H1 (cell line): Measurements from ENCODE around the gene MMD. TPM values are rescaled to one million over a fixed set of nuclear protein-coding genes. Genes with fewer than 3 reads are reported as not detected.

Source experiments
- CTCF ChIA-PET: fragments of 300-600 bp; sonication (Branson Sonifier 250); formaldehyde crosslinking; loops from one replicate; lab custom pipeline; 2021; ENCODE audit not compliant: partially characterized antibody; lab: Charles Lee
- POLR2A ChIA-PET: fragments of 300-600 bp; sonication (Branson Sonifier 250); formaldehyde crosslinking; loops from one replicate; lab custom pipeline; 2021; ENCODE audit warnings: inconsistent platforms; ENCODE audit not compliant: partially characterized antibody; lab: Charles Lee
- DNase-seq, 2 experiments: peaks; one replicate each; pipeline versions ENCODE4 v3.0.0 to v3.0.0-alpha.2; 2010 to 2022; ENCODE audit warnings: low spot score in 2 of 2, low read depth in 1 of 2, mixed read lengths in 1 of 2
- FAIRE-seq: peaks from 2 replicates; lab custom pipeline; 2011; peaks lifted over from hg19 to GRCh38; lab: Jason Lieb, UNC
- H2AFZ ChIP-seq: 2 replicates; pipeline ENCODE4 v1.8.1; 2012; ENCODE audit warnings: low read length, inconsistent platforms
- H2AK5ac ChIP-seq: 2 replicates; pipeline ENCODE4 v1.6.1; 2013; ENCODE audit warnings: low read depth, low read length
- H2BK120ac ChIP-seq: replicated peaks from 2 replicates; pipeline ENCODE3; 2013; ENCODE audit warnings: low read depth, low read length, inconsistent platforms
- H2BK12ac ChIP-seq: 2 replicates; pipeline ENCODE4 v1.6.1; 2013; ENCODE audit warnings: low read depth, low read length
- H2BK15ac ChIP-seq: 2 replicates; pipeline ENCODE4 v1.6.1; 2013; ENCODE audit warnings: low read length
- H2BK20ac ChIP-seq: 2 replicates; pipeline ENCODE4 v1.6.1; 2013; ENCODE audit warnings: low read length
- H2BK5ac ChIP-seq: 2 replicates; pipeline ENCODE4 v1.6.1; 2013; ENCODE audit warnings: low read depth, low read length
- H3K14ac ChIP-seq: 2 replicates; pipeline ENCODE4 v1.6.1; 2013; ENCODE audit warnings: inconsistent platforms; ENCODE audit not compliant: insufficient read length
- H3K18ac ChIP-seq: 2 replicates; pipeline ENCODE4 v1.6.1; 2013; ENCODE audit warnings: low read length; ENCODE audit errors: extremely low read depth
- H3K23ac ChIP-seq: 2 replicates; pipeline ENCODE4 v1.6.1; 2013; ENCODE audit warnings: inconsistent platforms; ENCODE audit not compliant: insufficient read length
- H3K23me2 ChIP-seq: 2 replicates; pipeline ENCODE4 v1.6.1; 2013; ENCODE audit warnings: low read depth, low read length
- H3K27ac ChIP-seq: 2 replicates; pipeline ENCODE4 v1.6.1; 2011; ENCODE audit warnings: low read depth, low read length, inconsistent platforms
- H3K27me3 ChIP-seq, 4 experiments: replicated peaks in 1 of 4; 1 replicate in 1 of 4; 2 replicates in 3 of 4; pipeline versions ENCODE4 v1.6.1 to v1.8.1; 2011 to 2013; ENCODE audit warnings: low read length in 3 of 4, mild to moderate bottlenecking in 3 of 4, inconsistent platforms in 2 of 4, mixed read lengths in 2 of 4, moderate library complexity in 1 of 4; ENCODE audit not compliant: control insufficient read depth in 3 of 4, insufficient read depth in 3 of 4; ENCODE audit errors: extremely low read depth in 1 of 4
- H3K36me3 ChIP-seq, 4 experiments: 2 replicates each; pipeline versions ENCODE4 v1.6.1 to v1.8.1; 2011 to 2013; ENCODE audit warnings: mild to moderate bottlenecking in 4 of 4, low read length in 3 of 4, moderate library complexity in 2 of 4, control low read depth in 1 of 4, inconsistent platforms in 1 of 4; ENCODE audit not compliant: insufficient read depth in 4 of 4, control insufficient read depth in 2 of 4
- H3K4ac ChIP-seq: replicated peaks from 2 replicates; pipeline ENCODE3; 2013; ENCODE audit warnings: low read length, low read depth, mixed read lengths, inconsistent platforms; ENCODE audit not compliant: insufficient read length
- H3K4me1 ChIP-seq, 4 experiments: replicated peaks in 1 of 4; 1 replicate in 1 of 4; 2 replicates in 3 of 4; pipeline versions ENCODE4 v1.6.1 to v1.8.1; 2011 to 2013; ENCODE audit warnings: low read length in 3 of 4, inconsistent platforms in 2 of 4, mixed read lengths in 1 of 4; ENCODE audit not compliant: insufficient read depth in 4 of 4, control insufficient read depth in 3 of 4
- H3K4me2 ChIP-seq, 2 experiments: 2 replicates each; pipeline versions ENCODE4 v1.6.1 to v1.8.1; 2011 to 2013; ENCODE audit warnings: low read depth in 2 of 2, low read length in 2 of 2, control low read depth in 1 of 2, inconsistent platforms in 1 of 2, mild to moderate bottlenecking in 1 of 2; ENCODE audit not compliant: insufficient read depth in 1 of 2
- H3K4me3 ChIP-seq, 4 experiments: fragments of 200-600, 300-600 bp in 1 of 4; sonication (generic), shearing (Covaris generic), sonication (Bioruptor Twin) in 1 of 4; 2 replicates each; pipeline versions ENCODE4 v1.5.1 to v1.8.1; 2011 to 2016; ENCODE audit warnings: low read length in 4 of 4, low read depth in 3 of 4, control low read depth in 2 of 4, inconsistent platforms in 2 of 4, mild to moderate bottlenecking in 2 of 4, mixed read lengths in 1 of 4, moderate library complexity in 1 of 4; ENCODE audit not compliant: insufficient read depth in 2 of 4; ENCODE audit errors: extremely low read depth in 1 of 4
- H3K56ac ChIP-seq: replicated peaks from 2 replicates; pipeline ENCODE3; 2013; ENCODE audit warnings: low read depth, mild to moderate bottlenecking, mixed read lengths, low read length, inconsistent platforms; ENCODE audit not compliant: insufficient read length
- H3K79me1 ChIP-seq: 2 replicates; pipeline ENCODE4 v1.6.1; 2013; ENCODE audit warnings: low read depth, low read length, control low read depth
- H3K79me2 ChIP-seq, 2 experiments: 2 replicates each; pipeline versions ENCODE4 v1.6.1 to v1.8.1; 2012 to 2013; ENCODE audit warnings: low read length in 2 of 2, mild to moderate bottlenecking in 2 of 2, inconsistent platforms in 1 of 2; ENCODE audit not compliant: insufficient read depth in 2 of 2, control insufficient read depth in 1 of 2
- H3K9ac ChIP-seq, 4 experiments: replicated peaks in 1 of 4; 1 replicate in 1 of 4; 2 replicates in 3 of 4; pipeline versions ENCODE4 v1.6.1 to v1.8.1; 2011 to 2013; ENCODE audit warnings: low read depth in 3 of 4, low read length in 3 of 4, control low read depth in 2 of 4, mild to moderate bottlenecking in 2 of 4, moderate library complexity in 2 of 4, inconsistent platforms in 1 of 4; ENCODE audit errors: extremely low read depth in 1 of 4
- H3K9me3 ChIP-seq, 2 experiments: 2 replicates each; pipeline versions ENCODE4 v1.6.1 to v1.8.1; 2012 to 2013; ENCODE audit warnings: mild to moderate bottlenecking in 2 of 2, moderate library complexity in 2 of 2, control low read depth in 1 of 2, inconsistent platforms in 1 of 2, low read depth in 1 of 2, low read length in 1 of 2, mixed read lengths in 1 of 2; ENCODE audit not compliant: insufficient read depth in 2 of 2
- H4K20me1 ChIP-seq, 2 experiments: replicated peaks in 1 of 2; 2 replicates each; pipeline versions ENCODE3 to v1.8.1; 2011 to 2013; ENCODE audit warnings: inconsistent platforms in 2 of 2, low read length in 2 of 2, mild to moderate bottlenecking in 1 of 2; ENCODE audit not compliant: insufficient read depth in 2 of 2, control insufficient read depth in 1 of 2
- H4K5ac ChIP-seq: 2 replicates; pipeline ENCODE4 v1.6.1; 2013; ENCODE audit warnings: low read length, low read depth, mixed read lengths, inconsistent platforms; ENCODE audit not compliant: insufficient read length
- H4K8ac ChIP-seq: 2 replicates; pipeline ENCODE4 v1.8.0; 2013; ENCODE audit warnings: mild to moderate bottlenecking, moderate library complexity, low read length, inconsistent platforms; ENCODE audit not compliant: insufficient read depth; ENCODE audit errors: extremely low read depth
- H4K91ac ChIP-seq: replicated peaks from 2 replicates; pipeline ENCODE3; 2013; ENCODE audit warnings: low read length, mixed read lengths, inconsistent platforms; ENCODE audit not compliant: insufficient read length
- BACH1 ChIP-seq: IDR thresholded peaks from 2 replicates; pipeline ENCODE4 v1.6.1; 2012; ENCODE audit warnings: low read length, improper control_type of control experiment
- BCL11A ChIP-seq, 2 experiments: IDR thresholded peaks; one replicate each; pipeline ENCODE4 v1.6.1; 2011; ENCODE audit warnings: low read depth in 2 of 2, low read length in 2 of 2, mild to moderate bottlenecking in 2 of 2
- EGR1 ChIP-seq: IDR thresholded peaks from 2 replicates; pipeline ENCODE4 v1.6.1; 2011; ENCODE audit warnings: low read depth, low read length, borderline replicate concordance
- HDAC6 ChIP-seq: IDR thresholded peaks from one replicate; pipeline ENCODE4 v1.7.1; 2012; ENCODE audit warnings: low read depth, mild to moderate bottlenecking, inconsistent platforms, low read length, moderate library complexity
- KDM4A ChIP-seq: IDR thresholded peaks from one replicate; pipeline ENCODE4 v1.7.1; 2012; ENCODE audit warnings: low read depth, mild to moderate bottlenecking, moderate library complexity, low read length, inconsistent platforms; ENCODE audit not compliant: severe bottlenecking
- MAFK ChIP-seq: IDR thresholded peaks from 2 replicates; pipeline ENCODE4 v1.6.1; 2012; ENCODE audit warnings: low read depth, mild to moderate bottlenecking, improper control_type of control experiment, low read length
- RXRA ChIP-seq: IDR thresholded peaks from 2 replicates; pipeline ENCODE4 v1.6.1; 2011; ENCODE audit warnings: low read depth, mild to moderate bottlenecking, low read length, moderate library complexity; ENCODE audit not compliant: insufficient read depth
- SAP30 ChIP-seq: fragments of 300-600 bp; sonication (generic); IDR thresholded peaks from 2 replicates; pipeline ENCODE4 v1.7.1; 2012; ENCODE audit warnings: low read length, moderate library complexity, mild to moderate bottlenecking, inconsistent platforms; ENCODE audit not compliant: insufficient read depth, insufficient replicate concordance
- SUZ12 ChIP-seq: fragments of 200-600 bp; sonication (generic); IDR thresholded peaks from 2 replicates; pipeline ENCODE4 v1.6.1; 2012; ENCODE audit warnings: mild to moderate bottlenecking, inconsistent platforms, low read length, moderate library complexity, mixed read lengths
- TAF1 ChIP-seq: IDR thresholded peaks from 2 replicates; pipeline ENCODE4 v1.6.1; 2011; ENCODE audit warnings: mild to moderate bottlenecking, low read depth, low read length
- ZNF274 ChIP-seq: IDR thresholded peaks from 2 replicates; pipeline ENCODE4 v1.7.0; 2012; ENCODE audit warnings: low read length, borderline replicate concordance; ENCODE audit errors: extremely low read depth
- WGBS, 2 experiments: shearing (Covaris generic) in 1 of 2; methylation state at CpG; one replicate each; pipeline versions ENCODE4 v1.1.6 to v1.1.7; 2013 to 2015; ENCODE audit warnings: low lambda C conversion rate in 2 of 2, mixed read lengths in 2 of 2, inconsistent platforms in 1 of 2, low coverage in 1 of 2, missing lambda C conversion rate in 1 of 2; ENCODE audit not compliant: insufficient replicate concordance in 2 of 2, insufficient coverage in 1 of 2, insufficient read length in 1 of 2; ENCODE audit errors: extremely low coverage in 1 of 2, missing lambda C conversion rate in 1 of 2; 5-methylcytosine and 5-hydroxymethylcytosine counted together
- polyA plus RNA-seq, 7 experiments: library from polyadenylated mRNA; depleted of rRNA in 3 of 7; stranded (reverse) in 5 of 7; unstranded in 2 of 7; fragments of >200 nt in 5 of 7; fragments of 200-250 nt in 2 of 7; gene quantifications; 1 replicate in 5 of 7; 2 replicates in 1 of 7; 4 replicates in 1 of 7; pipeline versions ENCODE4 v1.2.1 to v1.2.3, GENCODE V29; 2011 to 2013; ENCODE audit warnings: missing spikeins in 2 of 7, mixed read lengths in 2 of 7
- total RNA-seq: library from RNA; stranded (reverse); fragmentation: NEBNext Ultra II Directional; extraction: Animal tissue kit (Norgen Biotek cat#: 25700); gene quantifications from 2 replicates; pipeline ENCODE4 v1.2.1, GENCODE V29; 2021
- TF ChIP-seq, protein P1 (sequence below): IDR thresholded peaks from 2 replicates; pipeline ENCODE4 v1.6.1; 2012; ENCODE audit warnings: inconsistent platforms

MMD gene
- total and polyA plus RNA-seq, 2 of the 8 experiments (the other 6 are each of a cell fraction or from before 2014, with no cell fraction given), result 28.2 to 37.8 TPM

DNA sequence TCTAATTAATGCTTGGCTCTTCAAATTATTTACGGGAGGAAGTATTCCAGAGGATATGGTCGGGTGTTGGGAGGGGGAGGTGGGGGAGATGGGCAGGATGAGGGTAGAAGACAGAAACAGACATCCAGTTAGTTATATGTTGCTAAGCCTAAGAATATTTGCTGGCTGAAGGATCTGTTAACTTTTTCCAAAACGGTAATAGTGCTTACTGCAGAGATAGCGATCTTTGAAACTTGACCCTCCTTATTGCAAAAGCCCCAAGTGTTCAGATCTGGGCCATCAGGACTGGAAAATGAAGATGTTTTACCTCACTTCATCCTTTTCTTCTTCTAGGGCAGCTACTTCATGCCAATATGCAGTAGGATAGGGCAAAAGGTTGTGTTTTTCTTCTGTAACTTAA lies 27.0 kb upstream of the MMD start:
- Histone ChIP-seq H4K91ac (no peak overlapping the region), H3K56ac (no peak overlapping the region), H3K9me3 (no peaks in the 10 kb centered on the region), H3K4me2 (no peak overlapping the region), H3K4me3 (no peak overlapping the region), H2BK20ac (no peak overlapping the region), H2AK5ac (no peak overlapping the region), H3K27ac (no peak overlapping the region), H3K4me1 (peaks cover 0 to 7% (median 5%) of the 10 kb centered on the region in 4 experiments; a peak in 4 of 7 replicates), H3K4ac (no peak overlapping the region), H3K9ac (no peak overlapping the region), H4K8ac (no peak overlapping the region), H2BK12ac (no peak overlapping the region), H2AFZ (no peak overlapping the region), H3K27me3 (no peaks in the 10 kb centered on the region), H3K18ac (no peak overlapping the region), H3K36me3 (no peaks in the 10 kb centered on the region), H3K79me2 (no peaks in the 10 kb centered on the region), H4K20me1 (no peaks in the 10 kb centered on the region), H3K79me1 (no peaks in the 10 kb centered on the region), H4K5ac (no peak overlapping the region), H3K23me2 (no peaks in the 10 kb centered on the region), H3K14ac (no peak overlapping the region), H2BK120ac (no peak overlapping the region), H3K23ac (no peak overlapping the region), H2BK15ac (no peak overlapping the region), H2BK5ac (no peak overlapping the region)
- FAIRE-seq (no peak), DNase-seq (no peak)
- ChIA-PET CTCF (no interaction called here), POLR2A (no interaction called here)
- 66% methylated on average over 4 of the region's 4 CpGs; no CpG with 5 or more reads in 1 of the 2 experiments for WGBS, 2 experiments
- TF ChIP-seq ZNF274 (no peak), HDAC6 (no peak), MAFK (no peak), SAP30 (no peak), BACH1 (no peak), TAF1 (no peak), BCL11A (IDR thresholded peaks at IDR 0.05; ENCODE audit: low read depth in 2 of 2, low read length in 2 of 2) (no peak), KDM4A (no peak), RXRA (no peak), SUZ12 (no peak), EGR1 (no peak)
- TF ChIP-seq, protein P1, sequence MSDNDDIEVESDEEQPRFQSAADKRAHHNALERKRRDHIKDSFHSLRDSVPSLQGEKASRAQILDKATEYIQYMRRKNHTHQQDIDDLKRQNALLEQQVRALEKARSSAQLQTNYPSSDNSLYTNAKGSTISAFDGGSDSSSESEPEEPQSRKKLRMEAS, result no peak
